Small intestine (tissue), 7 donors: ENCODE results near the gene RGS19. TPM values are rescaled to one million over a fixed set of nuclear protein-coding genes. Genes with fewer than 3 reads are reported as not detected.
A peak's percentile ranks its signal among the peaks of the same experiment; 100 is the strongest.

Source experiments
- DNase-seq, 2 donors: peaks; one replicate each; pipeline versions ENCODE4 v3.0.0 to v3.0.0-alpha.2; 2013
- FAIRE-seq: peaks from 2 replicates; lab custom pipeline; 2012; peaks lifted over from hg19 to GRCh38; lab: Jason Lieb, UNC
- H3K27ac ChIP-seq, 3 donors: one replicate each; pipeline ENCODE4 v1.5.1; 2013; ENCODE audit warnings: low read length in 2 of 3, mild to moderate bottlenecking in 2 of 3, control low read depth in 1 of 3, inconsistent platforms in 1 of 3, low read depth in 1 of 3, moderate library complexity in 1 of 3
- H3K27me3 ChIP-seq, 3 donors: one replicate each; pipeline ENCODE4 v1.6.1; 2013; ENCODE audit warnings: low read length in 3 of 3, inconsistent platforms in 1 of 3; ENCODE audit not compliant: control insufficient read depth in 3 of 3, insufficient read depth in 3 of 3
- H3K36me3 ChIP-seq, 3 donors: one replicate each; pipeline ENCODE4 v1.6.1; 2013; ENCODE audit warnings: low read length in 3 of 3, inconsistent platforms in 1 of 3, low read depth in 1 of 3, mild to moderate bottlenecking in 1 of 3, moderate library complexity in 1 of 3; ENCODE audit not compliant: control insufficient read depth in 3 of 3, insufficient read depth in 2 of 3
- H3K4me1 ChIP-seq, 3 donors: one replicate each; pipeline ENCODE4 v1.6.1; 2013; ENCODE audit warnings: low read length in 2 of 3, inconsistent platforms in 1 of 3, low read depth in 1 of 3, mild to moderate bottlenecking in 1 of 3, moderate library complexity in 1 of 3; ENCODE audit not compliant: control insufficient read depth in 3 of 3, insufficient read depth in 2 of 3
- H3K4me3 ChIP-seq, 3 donors: one replicate each; pipeline ENCODE4 v1.5.1; 2013; ENCODE audit warnings: low read length in 3 of 3, control low read depth in 1 of 3, inconsistent platforms in 1 of 3, low read depth in 1 of 3, mild to moderate bottlenecking in 1 of 3, moderate library complexity in 1 of 3
- H3K9me3 ChIP-seq, 2 donors: one replicate each; pipeline ENCODE4 v1.6.1; 2013; ENCODE audit warnings: low read depth in 1 of 2, low read length in 1 of 2; ENCODE audit not compliant: control insufficient read depth in 2 of 2, insufficient read depth in 1 of 2
- WGBS, 3 donors: extraction: QIAGEN DNeasy Blood & Tissue Kit; methylation state at CpG; one replicate each; pipeline ENCODE4 v1.1.7; 2013; 5-methylcytosine and 5-hydroxymethylcytosine counted together
- polyA plus RNA-seq, 4 donors: library from polyadenylated mRNA; stranded (reverse) in 3 of 4; unstranded in 1 of 4; fragments of 200-250 nt in 3 of 4; fragments of 120-200 nt in 1 of 4; gene quantifications; one replicate each; pipeline versions ENCODE4 v1.2.1 to v1.2.3, GENCODE V29; 2013
- donor health status: healthy with polysubstance abuse.
- donor health status: control.
- donor health status: control.
- donor health status: Bipolar disorder and iron deficiency.
- donor health status: healthy.

RGS19 gene
- polyA plus RNA-seq, 4 donors = 1.8 to 10.8 (median 6.2) TPM

DNA sequence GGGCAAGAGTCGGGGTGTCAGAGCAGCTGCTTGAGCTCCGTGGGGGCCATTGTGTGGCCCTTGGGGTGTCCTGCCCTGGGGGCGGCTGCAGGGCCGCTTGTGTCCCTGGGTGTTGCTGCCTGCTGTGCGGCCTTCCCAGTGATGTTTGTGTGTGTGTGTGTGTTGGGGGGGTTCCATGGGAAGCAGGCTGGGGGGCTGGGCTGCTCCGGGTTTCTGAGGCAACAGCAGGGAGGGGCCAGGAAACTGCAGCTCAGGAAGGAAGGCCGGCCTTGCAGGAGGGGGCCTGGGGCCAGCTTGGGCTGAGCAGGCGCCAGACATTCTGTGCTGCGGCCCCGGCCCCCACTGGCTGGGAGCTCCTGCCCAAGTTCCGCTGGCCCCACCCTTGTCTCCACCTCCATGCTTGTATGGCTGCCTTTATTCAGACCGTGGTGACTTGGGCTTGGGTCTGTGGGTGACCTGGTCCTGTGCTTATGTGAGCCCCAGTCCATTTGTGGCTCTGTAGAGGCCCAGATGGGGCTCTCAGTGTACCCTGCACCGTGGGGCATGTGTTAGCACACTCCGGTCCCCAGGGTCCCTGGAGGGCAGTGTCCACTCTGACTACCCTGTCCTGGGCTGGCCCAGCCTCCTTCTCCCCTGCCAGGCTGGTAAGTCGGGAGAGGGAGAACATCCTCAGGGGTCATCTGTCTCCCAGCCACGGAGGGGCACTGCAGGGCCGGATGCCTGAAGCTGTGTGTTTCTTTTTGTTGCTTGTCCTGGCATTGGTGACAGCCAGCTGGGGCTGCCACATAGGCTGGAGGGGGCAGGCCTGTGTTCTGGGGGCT lies 25.3 kb downstream of the RGS19 start:
- Histone ChIP-seq H3K9me3 (no peaks in the 10 kb centered on the region), H3K36me3 (no peaks in the 10 kb centered on the region), H3K4me3 (no peak overlapping the region), H3K27me3 (peaks cover 7 to 79% (median 27%) of the 10 kb centered on the region in 3 donors), H3K27ac (peak overlapping the region in 2 of 3 donors; percentile 38 to 82), H3K4me1 (peaks cover 0 to 5% (median 0%) of the 10 kb centered on the region in 3 donors)
- FAIRE-seq (no peak), DNase-seq (peak in 1 of 2 donors; percentile 33)
- WGBS, 3 donors = 32 to 38% (median 32%) methylated on average over 16 to 17 of the region's 17 CpGs

DNA sequence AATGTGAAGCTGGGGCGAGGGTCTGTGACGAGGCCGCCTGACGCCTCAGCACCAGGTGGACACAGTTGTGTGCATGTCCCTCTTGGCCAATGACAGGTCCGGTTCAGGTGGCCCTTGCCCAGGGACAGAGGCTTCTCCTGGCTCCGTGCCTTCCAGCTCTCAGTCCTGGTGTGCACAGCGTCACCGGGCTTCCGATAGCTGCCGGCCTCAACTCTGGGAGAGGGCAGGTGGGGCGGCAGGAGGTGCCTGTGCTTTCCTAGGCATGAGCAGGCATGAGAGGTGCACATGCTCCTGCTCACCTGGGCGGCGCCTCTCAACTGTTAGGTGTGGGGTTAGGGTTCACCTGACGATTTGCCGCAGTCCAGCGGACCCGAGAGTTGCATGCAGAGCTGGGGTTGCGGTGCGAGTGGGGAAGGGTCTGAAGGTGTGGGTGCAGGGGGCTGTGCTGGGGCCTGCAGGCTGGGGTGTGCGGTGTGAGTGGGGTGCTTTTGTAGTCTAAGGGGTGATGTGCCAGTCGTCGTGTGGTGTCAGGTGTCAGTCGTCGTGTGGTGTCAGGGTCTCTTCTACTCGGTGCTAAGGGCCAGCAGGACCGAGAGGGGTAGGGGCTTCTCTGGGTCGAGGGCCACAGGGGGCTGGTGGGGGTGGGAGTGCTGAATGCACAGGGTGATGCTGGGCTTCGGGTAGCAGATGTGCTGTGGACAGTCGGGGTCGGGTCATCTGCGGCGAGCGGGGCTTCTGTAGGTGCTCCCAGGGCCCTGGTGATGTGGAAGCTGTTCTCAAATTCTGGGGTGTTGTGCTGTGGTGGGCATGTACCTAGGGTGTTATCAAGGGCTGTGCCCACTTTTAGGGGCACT lies 26.1 kb downstream of the RGS19 start:
- peaks cover 16 to 76% (median 32%) of the 10 kb centered on the region in 3 donors for H3K27me3 ChIP-seq
- FAIRE-seq (no peak), DNase-seq (no peak)
- no peak overlapping the region for H3K4me3 ChIP-seq
- H3K36me3 ChIP-seq = no peaks in the 10 kb centered on the region
- peak overlapping the region in 2 of 3 donors; percentile 38 to 76 for H3K27ac ChIP-seq
- H3K4me1 ChIP-seq = peaks cover 0 to 5% (median 0%) of the 10 kb centered on the region in 3 donors
- 47 to 74% (median 60%) methylated on average over 32 to 33 of the region's 33 CpGs for WGBS, 3 donors
- H3K9me3 ChIP-seq = no peaks in the 10 kb centered on the region

DNA sequence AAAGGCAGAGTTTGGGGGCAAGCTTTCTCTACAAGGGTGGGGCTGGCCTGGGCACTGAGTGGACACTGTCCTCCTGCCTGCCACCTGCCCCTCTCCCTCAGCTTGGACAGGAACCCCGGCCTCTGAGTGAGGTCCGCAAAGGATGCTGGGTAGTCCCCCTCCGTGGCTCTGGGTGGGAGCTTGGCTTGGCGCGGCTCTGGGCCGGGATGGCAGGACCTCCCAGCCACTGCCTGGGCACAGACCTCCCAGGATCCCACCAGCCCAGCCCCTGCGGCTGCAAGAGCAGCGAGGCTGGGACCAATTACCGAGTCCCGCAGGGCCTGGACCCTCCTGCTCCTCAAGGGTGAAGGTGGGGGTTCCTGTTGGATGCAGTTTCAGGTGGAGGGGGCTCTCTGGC lies 27.0 kb downstream of the RGS19 start:
- Histone ChIP-seq H3K27ac (peak overlapping the region in 1 of 3 donors; percentile 76), H3K4me3 (no peak overlapping the region), H3K27me3 (peaks cover 21 to 79% (median 37%) of the 10 kb centered on the region in 3 donors), H3K36me3 (peaks cover 0 to 1% (median 0%) of the 10 kb centered on the region in 3 donors), H3K4me1 (peaks cover 0 to 5% (median 3%) of the 10 kb centered on the region in 3 donors), H3K9me3 (no peaks in the 10 kb centered on the region)
- no peak for FAIRE-seq
- DNase-seq = no peak
- 69 to 81% (median 79%) methylated on average over 10 of the region's 10 CpGs for WGBS, 3 donors

DNA sequence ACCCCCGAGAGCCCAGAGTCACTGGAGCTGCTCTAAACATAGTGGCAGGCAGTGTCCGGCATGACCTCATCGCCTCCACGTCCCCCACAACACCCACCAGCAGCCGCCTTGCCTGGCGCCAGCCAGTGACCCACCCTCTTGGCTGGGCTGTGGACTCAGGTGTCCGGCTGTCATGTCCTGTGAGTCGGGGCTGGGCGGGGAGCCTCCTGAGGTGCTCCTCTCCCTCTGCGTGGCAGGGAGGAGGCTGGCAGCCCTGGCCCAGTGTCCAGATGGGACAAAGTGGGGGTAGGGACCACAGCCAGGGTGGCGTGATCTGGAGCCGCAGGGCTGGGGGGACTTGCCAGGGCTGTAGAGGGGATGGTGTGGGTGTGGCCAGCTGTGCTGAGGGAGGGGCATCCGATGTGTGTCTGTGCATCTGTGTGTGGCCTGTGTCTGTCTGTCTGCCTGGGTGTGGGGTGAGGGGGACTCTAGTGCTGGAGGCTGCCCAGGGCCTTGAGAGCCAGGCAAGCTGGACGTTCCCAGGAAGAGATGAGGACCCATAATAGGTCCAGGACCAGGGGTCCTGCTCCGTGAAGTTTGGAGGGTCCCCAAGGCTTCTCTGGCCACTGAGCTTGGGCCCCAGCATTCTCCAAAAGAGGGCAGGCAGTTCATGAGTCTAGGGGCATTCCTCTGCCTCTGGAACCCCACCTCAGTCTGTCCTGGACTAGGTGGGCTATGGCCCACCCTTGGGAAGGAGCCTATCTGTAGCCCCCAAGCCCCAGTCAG lies 27.6 kb downstream of the RGS19 start:
- Histone ChIP-seq H3K27me3 (peaks cover 27 to 82% (median 41%) of the 10 kb centered on the region in 3 donors), H3K4me3 (no peak overlapping the region)

DNA sequence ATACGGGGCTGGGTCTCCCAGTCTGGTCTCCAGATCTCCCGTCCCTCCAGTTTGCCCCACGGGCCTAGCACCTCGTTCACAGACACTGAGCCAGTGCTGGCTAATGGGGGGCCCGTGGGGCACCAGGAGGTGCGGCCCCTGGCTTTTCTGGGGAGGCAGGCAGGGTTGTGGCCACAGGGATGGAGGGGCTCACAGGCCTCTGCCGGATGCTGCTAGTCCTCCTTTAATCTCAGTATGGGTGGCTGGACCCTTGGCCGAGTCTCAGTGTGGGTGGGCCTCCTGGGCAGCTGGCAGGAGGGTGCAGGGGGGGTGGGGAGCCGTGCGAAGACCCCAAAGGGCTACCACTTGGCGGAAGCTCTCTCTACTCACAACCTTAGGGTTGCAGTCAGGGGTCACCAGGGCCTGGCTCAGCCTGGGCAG lies 28.3 kb downstream of the RGS19 start:
- WGBS, 3 donors = 61 to 75% (median 64%) methylated on average over 11 of the region's 11 CpGs
- H3K27ac ChIP-seq = peak overlapping the region in 1 of 3 donors; percentile 78
- peaks cover 28 to 83% (median 45%) of the 10 kb centered on the region in 3 donors for H3K27me3 ChIP-seq

More for the DNA sequence above, 27.6 kb downstream of the RGS19 start:
- Histone ChIP-seq H3K4me1 (peaks cover 0 to 5% (median 3%) of the 10 kb centered on the region in 3 donors), H3K36me3 (peaks cover 0 to 2% (median 0%) of the 10 kb centered on the region in 3 donors), H3K27ac (peak overlapping the region in 1 of 3 donors; percentile 78), H3K9me3 (no peaks in the 10 kb centered on the region)
- 67 to 72% (median 69%) methylated on average over 15 of the region's 15 CpGs for WGBS, 3 donors
- FAIRE-seq (no peak), DNase-seq (no peak)

DNA sequence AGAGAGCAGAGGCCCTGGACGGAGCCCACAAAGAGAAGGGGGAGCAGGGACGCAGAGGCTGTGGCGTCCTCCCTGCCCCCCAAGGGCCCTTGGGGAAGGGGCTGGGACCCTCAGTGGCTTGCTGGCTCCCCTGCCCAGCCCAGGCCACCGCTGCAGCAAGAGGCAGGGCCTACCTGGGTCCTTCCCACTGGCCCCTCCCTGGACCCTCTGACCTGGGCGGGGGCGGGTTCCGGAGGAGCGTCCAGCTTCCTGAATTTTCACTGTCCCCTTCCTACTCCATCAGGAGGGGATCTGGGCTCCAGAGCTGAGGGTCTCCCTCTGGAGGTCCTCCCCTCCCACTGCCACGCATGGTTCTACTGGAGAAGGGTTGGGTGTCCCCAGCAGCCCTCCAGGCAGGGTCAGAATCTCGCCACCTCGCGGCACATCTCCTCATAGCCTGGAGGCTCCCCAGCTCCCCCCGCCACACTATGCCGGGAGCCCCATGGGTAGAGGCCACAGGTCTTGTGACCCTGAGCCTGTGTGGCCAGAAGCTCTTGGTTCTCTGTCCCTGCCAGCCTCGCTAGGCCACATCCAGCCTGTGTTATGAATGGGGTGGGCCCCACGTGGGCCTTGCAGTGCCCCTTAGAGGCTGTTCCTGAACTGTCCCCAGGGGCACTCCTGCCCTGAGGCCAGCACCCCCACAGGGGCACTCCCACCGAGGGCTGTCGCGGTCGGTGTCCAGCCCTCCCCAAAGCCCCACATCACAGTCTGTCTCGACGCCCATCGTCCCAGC lies 28.9 kb downstream of the RGS19 start:
- Histone ChIP-seq H3K9me3 (no peaks in the 10 kb centered on the region), H3K36me3 (peaks cover 0 to 2% (median 0%) of the 10 kb centered on the region in 3 donors), H3K4me1 (peaks cover 0 to 5% (median 3%) of the 10 kb centered on the region in 3 donors), H3K27me3 (peaks cover 28 to 83% (median 46%) of the 10 kb centered on the region in 3 donors), H3K27ac (peak overlapping the region in 1 of 3 donors; percentile 78), H3K4me3 (no peak overlapping the region)
- FAIRE-seq (no peak), DNase-seq (no peak)
- 56 to 69% (median 57%) methylated on average over 21 to 23 of the region's 23 CpGs for WGBS, 3 donors

More for the DNA sequence above, 28.3 kb downstream of the RGS19 start:
- Histone ChIP-seq H3K36me3 (peaks cover 0 to 2% (median 0%) of the 10 kb centered on the region in 3 donors), H3K9me3 (no peaks in the 10 kb centered on the region), H3K4me3 (no peak overlapping the region), H3K4me1 (peaks cover 0 to 5% (median 3%) of the 10 kb centered on the region in 3 donors)
- DNase-seq = no peak
- no peak for FAIRE-seq

DNA sequence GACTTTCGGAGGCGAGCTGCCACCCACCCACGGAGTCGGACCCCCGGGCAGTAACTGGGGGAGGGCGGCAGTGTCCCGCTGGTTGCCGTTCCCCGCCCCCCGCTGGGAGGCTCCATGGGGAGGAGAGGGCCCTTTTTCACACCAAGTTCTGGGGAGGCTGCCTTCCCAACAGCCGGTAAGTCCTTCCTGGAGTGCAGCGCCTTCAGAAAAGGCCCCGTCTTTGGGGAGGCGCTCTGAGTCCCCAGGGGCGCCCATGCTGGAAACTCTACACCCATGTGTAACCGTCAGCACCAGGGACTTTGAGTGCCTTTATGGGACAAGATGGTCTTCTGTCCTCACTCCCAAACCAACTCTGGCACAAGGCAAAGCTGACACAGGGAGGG lies 29.4 kb downstream of the RGS19 start:
- FAIRE-seq = no peak
- peaks cover 0 to 2% (median 0%) of the 10 kb centered on the region in 3 donors for H3K36me3 ChIP-seq
- H3K4me1 ChIP-seq = peaks cover 0 to 5% (median 3%) of the 10 kb centered on the region in 3 donors
- DNase-seq = no peak
- WGBS, 3 donors = 16 to 25% (median 23%) methylated on average over 15 to 16 of the region's 16 CpGs
- peaks cover 28 to 84% (median 44%) of the 10 kb centered on the region in 3 donors for H3K27me3 ChIP-seq
- H3K9me3 ChIP-seq = no peaks in the 10 kb centered on the region
- H3K27ac ChIP-seq = peak overlapping the region in 1 of 3 donors; percentile 78
- peak overlapping the region in 1 of 3 donors; percentile 36 for H3K4me3 ChIP-seq
